Cardiac fibroblast (primary cell): ENCODE data around the gene IL34.

Experiments used
- DNase-seq, 2 donors: peaks; one replicate each; pipeline versions ENCODE4 v3.0.0 to v3.0.0-alpha.2; 2010; ENCODE audit warnings: low read depth in 2 of 2
- H3K4me3 ChIP-seq, 2 donors: replicated peaks in 1 of 2; 1 replicate in 1 of 2; 2 replicates in 1 of 2; pipeline ENCODE4 v1.5.1; 2011; ENCODE audit warnings: low read depth in 2 of 2, low read length in 2 of 2, mild to moderate bottlenecking in 2 of 2, moderate library complexity in 1 of 2
- CTCF ChIP-seq: IDR thresholded peaks from one replicate; pipeline ENCODE4 v1.5.1; 2011; ENCODE audit warnings: low read depth, mild to moderate bottlenecking, low read length, inconsistent platforms

Gene IL34

GRCh38 chr16:70691223-70692129, 45.1 kb downstream of the IL34 start:
- no peak for TF ChIP-seq CTCF
- H3K4me3 ChIP-seq, result no peak overlapping the region
- peak; percentile 93 to 96 for DNase-seq

GRCh38 chr16:70692130-70692872, 45.9 kb downstream of the IL34 start:
- no peak overlapping the region for H3K4me3 ChIP-seq
- TF ChIP-seq CTCF, result no peak
- DNase-seq, result no peak

GRCh38 chr16:70692873-70693671, 46.7 kb downstream of the IL34 start:
- DNase-seq, result peak in 1 of 2 donors; percentile 53
- no peak for TF ChIP-seq CTCF
- no peak overlapping the region for H3K4me3 ChIP-seq

- no peak for TF ChIP-seq CTCF
- DNase-seq, result peak; percentile 83
- H3K4me3 ChIP-seq, result no peak overlapping the region
Observed at GRCh38 chr16:70694088-70694867, 47.9 kb downstream of the IL34 start.

- no peak for TF ChIP-seq CTCF
- no peak for DNase-seq
- no peak overlapping the region for H3K4me3 ChIP-seq
Observed at GRCh38 chr16:70694868-70695218, 48.5 kb downstream of the IL34 start.

GRCh38 chr16:70695331-70696070, 49.1 kb downstream of the IL34 start:
- H3K4me3 ChIP-seq, result no peak overlapping the region
- peak in 1 of 2 donors; percentile 42 for DNase-seq
- TF ChIP-seq CTCF, result no peak
